DOHH2 (cell line): ENCODE data around the gene SNX24.

Experiments used
- H3F3A ChIP-seq: fragments of 200-600 bp; sonication (generic), shearing (Covaris generic); 2 replicates; pipeline ENCODE4 v1.6.0; 2016; ENCODE audit warnings: antibody characterized with exemption, mild to moderate bottlenecking; ENCODE audit not compliant: control insufficient read depth, insufficient read depth
- H3K27ac ChIP-seq: fragments of 200-600 bp; sonication (generic); 2 replicates; pipeline ENCODE4 v1.5.1; 2014; ENCODE audit warnings: low read depth, mild to moderate bottlenecking, low read length, moderate library complexity
- H3K27me3 ChIP-seq: fragments of 200-600 bp; sonication (generic); 2 replicates; pipeline ENCODE4 v1.6.1; 2014; ENCODE audit warnings: mild to moderate bottlenecking, low read length, mixed read lengths; ENCODE audit not compliant: control insufficient read depth
- H3K36me3 ChIP-seq: fragments of 200-600 bp; sonication (generic); 2 replicates; pipeline ENCODE4 v1.6.1; 2014; ENCODE audit warnings: mild to moderate bottlenecking, low read length, moderate library complexity, mixed read lengths; ENCODE audit not compliant: control insufficient read depth
- H3K4me1 ChIP-seq: fragments of 200-600 bp; sonication (generic); 2 replicates; pipeline ENCODE4 v1.6.1; 2014; ENCODE audit warnings: mild to moderate bottlenecking, low read length, mixed read lengths; ENCODE audit not compliant: control insufficient read depth
- H3K4me2 ChIP-seq: fragments of 200-600 bp; sonication (generic); 2 replicates; pipeline ENCODE4 v1.6.0; 2014; ENCODE audit warnings: mild to moderate bottlenecking, low read length, moderate library complexity
- H3K4me3 ChIP-seq: fragments of 200-600 bp; sonication (generic); 2 replicates; pipeline ENCODE4 v1.5.1; 2014; ENCODE audit warnings: mild to moderate bottlenecking, low read length, mixed read lengths
- H3K79me2 ChIP-seq: fragments of 200-600 bp; sonication (generic); 2 replicates; pipeline ENCODE4 v1.6.1; 2014; ENCODE audit warnings: mild to moderate bottlenecking, low read length, mixed read lengths; ENCODE audit not compliant: control insufficient read depth
- H3K9me2 ChIP-seq: fragments of 200-600 bp; sonication (generic); replicated peaks from 2 replicates; pipeline ENCODE4 v1.6.1; 2014; ENCODE audit warnings: mild to moderate bottlenecking, low read length, mixed read lengths; ENCODE audit not compliant: control insufficient read depth
- H3K9me3 ChIP-seq: fragments of 200-600 bp; sonication (generic); 2 replicates; pipeline ENCODE4 v1.6.1; 2014; ENCODE audit warnings: antibody characterized with exemption, low read length, mixed read lengths; ENCODE audit not compliant: control insufficient read depth, insufficient read depth
- H4K20me1 ChIP-seq: fragments of 200-600 bp; sonication (generic); 2 replicates; pipeline ENCODE4 v1.6.0; 2014; ENCODE audit warnings: low read depth, mild to moderate bottlenecking, antibody characterized with exemption, low read length, moderate library complexity; ENCODE audit not compliant: control insufficient read depth, insufficient read depth
- CTCF ChIP-seq: fragments of 200-600 bp; sonication (generic); IDR thresholded peaks from one replicate; pipeline ENCODE4 v1.5.1; 2014; ENCODE audit warnings: antibody characterized with exemption, mild to moderate bottlenecking, low read depth, low read length; ENCODE audit not compliant: poor library complexity, severe bottlenecking
- EZH2phosphoT487 ChIP-seq: fragments of 200-600 bp; sonication (generic); IDR thresholded peaks from 2 replicates; pipeline ENCODE4 v1.6.1; 2017; ENCODE audit warnings: borderline replicate concordance, mild to moderate bottlenecking, antibody characterized with exemption, low read length, moderate library complexity, mixed read lengths

The SNX24 gene

GRCh38 chr5:123035360-123035917, 190.0 kb downstream of the SNX24 start:
- no peak overlapping the region for H3K4me2 ChIP-seq
- no peaks in the 10 kb centered on the region for H4K20me1 ChIP-seq
- H3K4me1 ChIP-seq, result no peaks in the 10 kb centered on the region
- H3K27me3 ChIP-seq, result peaks cover 23% of the 10 kb centered on the region
- H3K9me2 ChIP-seq, result no peaks in the 10 kb centered on the region
- H3K79me2 ChIP-seq, result no peaks in the 10 kb centered on the region
- H3K36me3 ChIP-seq, result no peaks in the 10 kb centered on the region
- H3K4me3 ChIP-seq, result no peak overlapping the region
- H3K27ac ChIP-seq, result no peak overlapping the region
- no peaks in the 10 kb centered on the region for H3F3A ChIP-seq
- 0 out of 2 replicates have a peak, but pooled peaks cover 4% of the 10 kb centered on the region for H3K9me3 ChIP-seq
- TF ChIP-seq EZH2phosphoT487, result no peak
- no peak for TF ChIP-seq CTCF

GRCh38 chr5:123035918-123036390, 190.5 kb downstream of the SNX24 start:
- Histone ChIP-seq H3K79me2 (no peaks in the 10 kb centered on the region), H3K4me2 (no peak overlapping the region), H3K36me3 (no peaks in the 10 kb centered on the region), H3K4me3 (peak overlapping the region; percentile 12; the same call in 1 of the 2 replicates), H3K27me3 (peaks cover 23% of the 10 kb centered on the region), H3F3A (no peaks in the 10 kb centered on the region), H3K27ac (no peak overlapping the region), H4K20me1 (no peaks in the 10 kb centered on the region), H3K4me1 (no peaks in the 10 kb centered on the region), H3K9me2 (no peaks in the 10 kb centered on the region), H3K9me3 (0 out of 2 replicates have a peak, but pooled peaks cover 4% of the 10 kb centered on the region)
- TF ChIP-seq CTCF, result no peak

GRCh38 chr5:123036391-123037103, 191.1 kb downstream of the SNX24 start, which contains the start of gene PPIC:
Gene PPIC (minus strand): TSS chr5:123036725. CDS start chr5:123036625, 100 bp downstream.
- Histone ChIP-seq H3K79me2 (no peaks in the 10 kb centered on the region), H3K9me3 (0 out of 2 replicates have a peak, but pooled peaks cover 4% of the 10 kb centered on the region), H3K27me3 (peaks cover 23% of the 10 kb centered on the region), H3K4me2 (peak within 1 kb of the TSS; percentile 21; the same call in 1 of the 2 replicates), H3K36me3 (no peaks in the 10 kb centered on the region), H3K27ac (no peak within 1 kb of the TSS), H3K9me2 (no peaks in the 10 kb centered on the region), H3F3A (no peaks in the 10 kb centered on the region), H3K4me3 (peak within 1 kb of the TSS; percentile 12; the same call in 1 of the 2 replicates), H3K4me1 (no peaks in the 10 kb centered on the region), H4K20me1 (no peaks in the 10 kb centered on the region)
- TF ChIP-seq EZH2phosphoT487 (no peak), CTCF (no peak)
